Peyer's patch (tissue), 4 donors: ENCODE measurements around the gene PEX1.
"Not testable (repeated sequence)": the region's sequence is repeated elsewhere in the genome, so short reads cannot be mapped to it uniquely, and the experiment has no call there.

ENCODE experiments used
- POLR2A ChIP-seq, 2 donors: fragments of 450-650 bp; IDR thresholded peaks; one replicate each; pipeline ENCODE4 v1.5.1; 2017; ENCODE audit warnings: antibody characterized with exemption in 2 of 2, mild to moderate bottlenecking in 2 of 2, moderate library complexity in 2 of 2
- TF ChIP-seq, protein P1 (sequence below), 6 experiments: fragments of 450-650 bp in 4 of 6; fragments of 200-600 bp in 2 of 6; sonication (generic) in 1 of 6; IDR thresholded peaks; one replicate each; pipeline ENCODE4 v1.5.1; 2017 to 2019; ENCODE audit warnings: antibody characterized with exemption in 6 of 6, mild to moderate bottlenecking in 3 of 6, moderate library complexity in 1 of 6

DNA sequence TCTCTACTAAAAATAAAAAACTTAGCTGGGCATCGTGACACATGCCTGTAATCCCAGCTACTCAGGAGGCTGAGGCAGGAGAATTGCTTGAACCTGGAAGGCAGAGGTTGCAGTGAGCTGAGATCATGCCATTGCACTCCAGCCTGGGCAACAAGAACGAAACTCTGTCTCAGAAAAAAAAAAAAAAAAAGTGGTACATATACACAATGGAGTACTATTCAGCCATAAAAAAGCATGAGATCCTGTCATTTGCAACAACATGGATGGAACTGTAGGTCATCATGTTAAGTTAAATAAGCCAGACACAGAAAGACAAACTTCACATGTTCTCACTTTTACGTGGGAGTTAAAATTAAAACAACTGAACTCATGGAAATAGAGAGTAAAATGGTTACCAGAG is 15.2 kb upstream of the PEX1 start:
- TF ChIP-seq, protein P1, sequence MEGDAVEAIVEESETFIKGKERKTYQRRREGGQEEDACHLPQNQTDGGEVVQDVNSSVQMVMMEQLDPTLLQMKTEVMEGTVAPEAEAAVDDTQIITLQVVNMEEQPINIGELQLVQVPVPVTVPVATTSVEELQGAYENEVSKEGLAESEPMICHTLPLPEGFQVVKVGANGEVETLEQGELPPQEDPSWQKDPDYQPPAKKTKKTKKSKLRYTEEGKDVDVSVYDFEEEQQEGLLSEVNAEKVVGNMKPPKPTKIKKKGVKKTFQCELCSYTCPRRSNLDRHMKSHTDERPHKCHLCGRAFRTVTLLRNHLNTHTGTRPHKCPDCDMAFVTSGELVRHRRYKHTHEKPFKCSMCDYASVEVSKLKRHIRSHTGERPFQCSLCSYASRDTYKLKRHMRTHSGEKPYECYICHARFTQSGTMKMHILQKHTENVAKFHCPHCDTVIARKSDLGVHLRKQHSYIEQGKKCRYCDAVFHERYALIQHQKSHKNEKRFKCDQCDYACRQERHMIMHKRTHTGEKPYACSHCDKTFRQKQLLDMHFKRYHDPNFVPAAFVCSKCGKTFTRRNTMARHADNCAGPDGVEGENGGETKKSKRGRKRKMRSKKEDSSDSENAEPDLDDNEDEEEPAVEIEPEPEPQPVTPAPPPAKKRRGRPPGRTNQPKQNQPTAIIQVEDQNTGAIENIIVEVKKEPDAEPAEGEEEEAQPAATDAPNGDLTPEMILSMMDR (IDR thresholded peaks at IDR 0.05), result not testable (repeated sequence)
- not testable (repeated sequence) for TF ChIP-seq POLR2A (IDR thresholded peaks at IDR 0.05)
